Measurements from ENCODE around the gene TMEM150C. TPM values are rescaled to one million over a fixed set of nuclear protein-coding genes. Genes with fewer than 3 reads are reported as not detected.

The TMEM150C gene
- total and polyA plus RNA-seq, 2 of the 4 experiments (the other 2 are of a cell fraction) = 0.10 to 0.36 TPM

- ATAC-seq (ENCODE audit: low read depth) (no peak), DNase-seq (no peak)
- ChIA-PET CTCF (no interaction called here), POLR2A (ENCODE audit: unreplicated experiment) (no interaction called here)
- Histone ChIP-seq H2AK9ac (replicated peaks; ENCODE audit: low read depth, low read length, poor library complexity) (no peak overlapping the region), H2AK5ac (ENCODE audit: low read depth, low read length) (no peak overlapping the region), H3K79me1 (ENCODE audit: low read depth in 1 of 2, low read length in 2 of 2) (no peaks in the 10 kb centered on the region), H4K20me1 (ENCODE audit: insufficient read depth, low read length) (no peaks in the 10 kb centered on the region), H3K4ac (ENCODE audit: low read depth, low read length) (no peak overlapping the region), H3K27ac (ENCODE audit: insufficient read depth, low read length) (no peak overlapping the region), H3K23ac (ENCODE audit: low read depth, low read length) (no peak overlapping the region), H3K9me3 (ENCODE audit: control insufficient read depth, insufficient read depth, low read length) (no peaks in the 10 kb centered on the region), H4K5ac (ENCODE audit: low read depth, low read length) (no peak overlapping the region), H3K4me2 (ENCODE audit: low read depth, low read length) (no peak overlapping the region), H3K36me3 (ENCODE audit: control insufficient read depth, insufficient read depth, low read length) (no peaks in the 10 kb centered on the region), H3K9ac (ENCODE audit: low read depth, low read length) (no peak overlapping the region), H3K56ac (ENCODE audit: extremely low read depth, insufficient read depth, low read length) (no peak overlapping the region), H2BK15ac (ENCODE audit: low read depth, low read length) (no peak overlapping the region), H3K18ac (ENCODE audit: low read depth, low read length) (no peak overlapping the region), H2BK120ac (ENCODE audit: low read depth, low read length) (no peak overlapping the region), H3K4me3 (ENCODE audit: insufficient read depth, low read depth, low read length) (no peak overlapping the region), H2BK5ac (ENCODE audit: low read depth, low read length, poor library complexity, severe bottlenecking) (no peak overlapping the region), H2AFZ (replicated peaks; ENCODE audit: low read length, poor library complexity) (no peak overlapping the region), H2BK20ac (ENCODE audit: low read depth, low read length) (no peak overlapping the region), H3K14ac (replicated peaks; ENCODE audit: low read depth, low read length) (no peak overlapping the region), H3K27me3 (ENCODE audit: control insufficient read depth, insufficient read depth, low read length) (peaks cover 34% of the 10 kb centered on the region), H4K91ac (ENCODE audit: insufficient read depth, low read depth, low read length) (no peak overlapping the region), H3K9me1 (ENCODE audit: insufficient read depth, low read length) (no peaks in the 10 kb centered on the region), H3K4me1 (ENCODE audit: control insufficient read depth, insufficient read depth, low read length) (no peaks in the 10 kb centered on the region), H4K8ac (ENCODE audit: low read depth in 2 of 2, low read length in 2 of 2) (no peak overlapping the region)
- no CpG with 5 or more reads among the region's 5 CpGs for WGBS, 2 experiments (ENCODE audit: extremely low coverage in 2 of 2, insufficient read length in 1 of 2)
- in situ Hi-C loops (cut with MboI; ENCODE audit: low sequenced_read_pairs) = no loop called here
- BruUV-seq (replicated peaks) = no TSS peak
- TF ChIP-seq RFX5 (IDR thresholded peaks at IDR 0.05; ENCODE audit: low read depth, low read length) = no peak
- no peak for TF ChIP-seq MAZ (IDR thresholded peaks at IDR 0.05; ENCODE audit: borderline replicate concordance, low read depth, low read length)
- no peak for TF ChIP-seq USF2 (IDR thresholded peaks at IDR 0.05; ENCODE audit: low read depth, low read length)
- no peak for TF ChIP-seq BHLHE40 (IDR thresholded peaks at IDR 0.05; ENCODE audit: low read depth, low read length)
- TF ChIP-seq ELK1 (IDR thresholded peaks at IDR 0.05; ENCODE audit: borderline replicate concordance, low read depth, low read length) = no peak
- dilution Hi-C loops (cut with HindIII; ENCODE audit: low sequenced_read_pairs, unreplicated experiment) = no loop called here
- intact Hi-C loops (cut with micrococcal nuclease) = no loop called here
Measured at GRCh38 chr4:82591592-82591991, 29.8 kb upstream of the TMEM150C start.
